SK-N-SH (cell line): Measurements from ENCODE around the gene RAB8A. TPM values are rescaled to one million over a fixed set of nuclear protein-coding genes. Genes with fewer than 3 reads are reported as not detected.
"Not testable (repeated sequence)": the region's sequence is repeated elsewhere in the genome, so short reads cannot be mapped to it uniquely, and the experiment has no call there.

ENCODE experiments used
- CTCF ChIA-PET: fragments of 300-600, 350-600 bp; formaldehyde crosslinking; extraction: SDS; loops from one replicate; lab custom pipeline; 2021; lab: Yijun Ruan, JAX
- POLR2A ChIA-PET: fragments of 350-600 bp; sonication (Branson Sonifier 250); formaldehyde crosslinking; extraction: SDS; loops from one replicate; lab custom pipeline; 2020; ENCODE audit warnings: antibody characterized with exemption, inconsistent platforms; lab: Yijun Ruan, JAX
- DNase-seq: peaks from one replicate; pipeline ENCODE4 v3.0.0; 2012
- H2AFZ ChIP-seq: fragments of 200-600 bp; sonication (generic); 2 replicates; pipeline ENCODE4 v1.8.1; 2016; ENCODE audit warnings: antibody characterized with exemption, mild to moderate bottlenecking, low read depth
- H3F3A ChIP-seq: fragments of 200-600 bp; sonication (generic); replicated peaks from 2 replicates; pipeline ENCODE3; 2016; ENCODE audit warnings: antibody characterized with exemption, mild to moderate bottlenecking; ENCODE audit not compliant: insufficient read depth
- H3K27ac ChIP-seq, 2 experiments: fragments of 200-500 bp in 1 of 2; fragments of 200-600 bp in 1 of 2; sonication (Bioruptor generic) in 1 of 2; sonication (generic), shearing (Covaris generic) in 1 of 2; 2 replicates each; pipeline versions ENCODE4 v1.5.1 to v1.6.1; 2014 to 2016; ENCODE audit warnings: low read depth in 2 of 2, inconsistent platforms in 1 of 2, low read length in 1 of 2, mild to moderate bottlenecking in 1 of 2, mixed read lengths in 1 of 2
- H3K27me3 ChIP-seq: fragments of 200-600 bp; sonication (generic), shearing (Covaris generic); 2 replicates; pipeline ENCODE4 v1.6.1; 2016; ENCODE audit warnings: mixed run types; ENCODE audit not compliant: insufficient read depth
- H3K36me3 ChIP-seq, 2 experiments: fragments of 200-500 bp in 1 of 2; fragments of 200-600 bp in 1 of 2; sonication (Bioruptor generic) in 1 of 2; sonication (generic) in 1 of 2; replicated peaks in 1 of 2; 2 replicates each; pipeline versions ENCODE3 to v1.5.1; 2014 to 2016; ENCODE audit warnings: low read length in 1 of 2, mild to moderate bottlenecking in 1 of 2; ENCODE audit not compliant: insufficient read depth in 2 of 2, control insufficient read depth in 1 of 2
- H3K4me1 ChIP-seq, 2 experiments: fragments of 200-500 bp in 1 of 2; fragments of 200-600 bp in 1 of 2; sonication (Bioruptor generic) in 1 of 2; sonication (generic), shearing (Covaris generic) in 1 of 2; 2 replicates each; pipeline versions ENCODE4 v1.5.1 to v1.6.1; 2014 to 2016; ENCODE audit warnings: low read depth in 1 of 2, low read length in 1 of 2, mixed run types in 1 of 2; ENCODE audit not compliant: insufficient read depth in 2 of 2, control insufficient read depth in 1 of 2
- H3K4me2 ChIP-seq: fragments of 200-600 bp; sonication (generic), shearing (Covaris generic); 2 replicates; pipeline ENCODE4 v1.6.1; 2017; ENCODE audit warnings: mixed run types
- H3K4me3 ChIP-seq, 2 experiments: fragments of 200-500 bp in 1 of 2; fragments of 200-600 bp in 1 of 2; sonication (Bioruptor generic) in 1 of 2; sonication (generic), shearing (Covaris generic) in 1 of 2; 2 replicates each; pipeline versions ENCODE4 v1.5.1 to v1.8.1; 2014 to 2016; ENCODE audit warnings: low read depth in 2 of 2, inconsistent platforms in 1 of 2, low read length in 1 of 2, mild to moderate bottlenecking in 1 of 2, mixed read lengths in 1 of 2, moderate library complexity in 1 of 2
- H3K79me2 ChIP-seq: fragments of 200-600 bp; sonication (generic); 2 replicates; pipeline ENCODE4 v1.8.1; 2017; ENCODE audit warnings: mild to moderate bottlenecking; ENCODE audit not compliant: insufficient read depth
- H3K9ac ChIP-seq: fragments of 200-600 bp; sonication (generic); 2 replicates; pipeline ENCODE4 v1.6.1; 2017; ENCODE audit warnings: mixed run types
- H3K9me2 ChIP-seq: fragments of 200-600 bp; sonication (generic); 2 replicates; pipeline ENCODE4 v1.6.1; 2017; ENCODE audit warnings: mixed run types
- H3K9me3 ChIP-seq: fragments of 200-600 bp; sonication (generic); 2 replicates; pipeline ENCODE4 v1.6.1; 2017; ENCODE audit warnings: mixed run types, mild to moderate bottlenecking, moderate library complexity
- H4K20me1 ChIP-seq: fragments of 200-600 bp; sonication (generic); 2 replicates; pipeline ENCODE4 v1.6.1; 2017; ENCODE audit warnings: mild to moderate bottlenecking, mixed run types; ENCODE audit not compliant: insufficient read depth
- CHD2 ChIP-seq: fragments of 150-350 bp; IDR thresholded peaks from 2 replicates; pipeline ENCODE4 v1.6.1; 2018; ENCODE audit warnings: low read length; ENCODE audit not compliant: partially characterized antibody
- FOXJ3 ChIP-seq: sonication (generic); formaldehyde crosslinking; IDR thresholded peaks from 2 replicates; pipeline ENCODE4 v1.5.1; 2020; ENCODE audit warnings: mild to moderate bottlenecking, missing genetic modification reagents
- IRF3 ChIP-seq: fragments of 150-350 bp; IDR thresholded peaks from 2 replicates; pipeline ENCODE4 v1.6.1; 2016; ENCODE audit warnings: mild to moderate bottlenecking, low read depth, low read length
- POLR2AphosphoS5 ChIP-seq: IDR thresholded peaks from 2 replicates; pipeline ENCODE4 v1.6.1; 2012; ENCODE audit warnings: low read depth, low read length
- RAD21 ChIP-seq: IDR thresholded peaks from 2 replicates; pipeline ENCODE4 v1.6.1; 2012; ENCODE audit warnings: mild to moderate bottlenecking, low read length
- RCOR1 ChIP-seq: fragments of 150-350 bp; IDR thresholded peaks from 2 replicates; pipeline ENCODE4 v1.6.1; 2017; ENCODE audit warnings: antibody characterized with exemption, low read length
- REST ChIP-seq: IDR thresholded peaks from 2 replicates; pipeline ENCODE4 v1.6.1; 2012; ENCODE audit warnings: mild to moderate bottlenecking, low read depth, low read length, moderate library complexity
- RXRA ChIP-seq: IDR thresholded peaks from 2 replicates; pipeline ENCODE4 v1.4.0; 2012; ENCODE audit warnings: low read depth, mild to moderate bottlenecking, borderline replicate concordance
- SIN3A ChIP-seq: IDR thresholded peaks from 2 replicates; pipeline ENCODE4 v1.6.1; 2012; ENCODE audit warnings: low read depth, mild to moderate bottlenecking, low read length, moderate library complexity, borderline replicate concordance
- SMC3 ChIP-seq: IDR thresholded peaks from 2 replicates; pipeline ENCODE4 v1.6.1; 2012; ENCODE audit warnings: low read depth, low read length, improper control_type of control experiment
- TAF1 ChIP-seq: IDR thresholded peaks from 2 replicates; pipeline ENCODE4 v1.6.1; 2012; ENCODE audit warnings: low read depth, mild to moderate bottlenecking, low read length, moderate library complexity, borderline replicate concordance
- USF1 ChIP-seq: IDR thresholded peaks from 2 replicates; pipeline ENCODE4 v1.4.0; 2012; ENCODE audit warnings: low read depth, borderline replicate concordance
- USF2 ChIP-seq: fragments of 150-350 bp; IDR thresholded peaks from 2 replicates; pipeline ENCODE4 v1.6.1; 2017; ENCODE audit warnings: antibody characterized with exemption, low read length, low read depth, borderline replicate concordance
- ZBTB33 ChIP-seq: IDR thresholded peaks from 2 replicates; pipeline ENCODE4 v1.4.0; 2012; ENCODE audit warnings: low read depth, borderline replicate concordance
- WGBS: methylation state at CpG from one replicate; pipeline ENCODE4 v1.1.6; 2017; ENCODE audit warnings: low lambda C conversion rate; 5-methylcytosine and 5-hydroxymethylcytosine counted together
- polyA plus RNA-seq, 3 experiments: library from polyadenylated mRNA; depleted of rRNA; stranded (reverse); fragments of >200 nt; gene quantifications; 2 replicates each; pipeline ENCODE4 v1.2.3, GENCODE V29; 2012

RAB8A gene
- polyA plus RNA-seq, 1 of the 3 experiments (the other 2 are of a cell fraction) = 55.2 TPM

- H2AFZ ChIP-seq, H3K4me1 ChIP-seq, H3K27ac ChIP-seq, DNase-seq, H3K9me2 ChIP-seq, H3K4me2 ChIP-seq, H3K9me3 ChIP-seq, H3K27me3 ChIP-seq, H3K4me3 ChIP-seq, POLR2A ChIA-PET, H3K9ac ChIP-seq: not testable (repeated sequence)
- Histone ChIP-seq H3K36me3 (peaks cover 45 to 90% of the 10 kb centered on the region in 2 experiments), H3K79me2 (peaks cover 22% of the 10 kb centered on the region; the same call in 1 of the 2 replicates), H3F3A (peaks cover 72% of the 10 kb centered on the region), H4K20me1 (peaks cover 38% of the 10 kb centered on the region; the same call in 1 of the 2 replicates)
- CTCF ChIA-PET = interaction anchor here (1.3 to 4.4 kb wide), 3 partner anchors 8 to 37 kb away, joined by 4 to 15 read pairs (median 5); no protein-coding TSS in a partner anchor
- 95% methylated on average over 8 of the region's 8 CpGs for WGBS
Observed at GRCh38 chr19:16099314-16099965, 12.2 kb upstream of the RAB8A start.

- peaks cover 72% of the 10 kb centered on the region for H3F3A ChIP-seq
- H3K4me1 ChIP-seq = no peaks in the 10 kb centered on the region
- TF ChIP-seq CHD2 = no peak
- TF ChIP-seq FOXJ3 = no peak
- TF ChIP-seq REST = no peak
- no peak for TF ChIP-seq RCOR1
- TF ChIP-seq USF1 = no peak
- no peak for TF ChIP-seq ZBTB33
- TF ChIP-seq USF2 = no peak
- no peak for TF ChIP-seq RAD21
- no peak for TF ChIP-seq SMC3
- no peak for TF ChIP-seq RXRA
- TF ChIP-seq SIN3A = no peak
- no peak for TF ChIP-seq POLR2AphosphoS5
- TF ChIP-seq IRF3 = no peak
- TF ChIP-seq TAF1 = no peak
- WGBS = 83% methylated on average over 4 of the region's 4 CpGs
- H4K20me1 ChIP-seq = peaks cover 33% of the 10 kb centered on the region; the same call in 1 of the 2 replicates
- H3K36me3 ChIP-seq = peaks cover 35 to 79% of the 10 kb centered on the region in 2 experiments
- ChIA-PET POLR2A (no interaction called here), CTCF (interaction anchor here (1.6 kb wide), 1 partner anchor 9 kb away, joined by 4 read pairs; no protein-coding TSS in a partner anchor)
- H3K27ac ChIP-seq = no peak overlapping the region
- DNase-seq = no peak
- no peaks in the 10 kb centered on the region for H3K27me3 ChIP-seq
- H3K9ac ChIP-seq = no peak overlapping the region
- peaks cover 17% of the 10 kb centered on the region; the same call in 1 of the 2 replicates for H3K79me2 ChIP-seq
- H3K4me3 ChIP-seq = no peak overlapping the region
- no peaks in the 10 kb centered on the region for H3K9me3 ChIP-seq
- no peak overlapping the region for H3K4me2 ChIP-seq
- no peaks in the 10 kb centered on the region for H3K9me2 ChIP-seq
- no peak overlapping the region for H2AFZ ChIP-seq
Observed at GRCh38 chr19:16100524-16100923, 11.2 kb upstream of the RAB8A start.
